Measurements from ENCODE around the gene HDGF. TPM values are rescaled to one million over a fixed set of nuclear protein-coding genes. Genes with fewer than 3 reads are reported as not detected.

HDGF gene
- total RNA-seq, 1 experiment from 2014 or later, result 325 TPM

- no peaks in the 10 kb centered on the region for H3K9me3 ChIP-seq (ENCODE audit: control insufficient read depth, insufficient read depth, low read depth, low read length)
- ATAC-seq (no peak), DNase-seq (ENCODE audit: low read depth, low spot score) (no peak)
- intact Hi-C loops (cut with micrococcal nuclease; ENCODE audit: unreplicated experiment) (no loop called here), in situ Hi-C loops (cut with HindIII; ENCODE audit: low pct_unique_long_range_greater_than_20kb, low sequenced_read_pairs) (no loop called here)
- ChIA-PET POLR2A (interaction anchor here (0.6 to 0.7 kb wide), 2 partner anchors 9 to 84 kb away, joined by 3 to 5 read pairs; partner anchors contain the start of gene PRCC), CTCF (interaction anchor here (0.7 kb wide), 1 partner anchor 82 kb away, joined by 4 read pairs; no protein-coding TSS in a partner anchor)
- peaks cover 15% of the 10 kb centered on the region for H3K4me1 ChIP-seq (ENCODE audit: control insufficient read depth, insufficient read depth, low read length)
- no TSS peak for BruUV-seq (replicated peaks)
- no peaks in the 10 kb centered on the region for H3K27me3 ChIP-seq (ENCODE audit: control insufficient read depth, insufficient read depth, low read length)
- H3K27ac ChIP-seq (ENCODE audit: low read length), result no peak overlapping the region
- TF ChIP-seq POLR2AphosphoS5 (IDR thresholded peaks at IDR 0.05; ENCODE audit: low read depth, low read length), result no peak
- TF ChIP-seq SIN3A (IDR thresholded peaks at IDR 0.05; ENCODE audit: borderline replicate concordance, insufficient read depth, low read depth, low read length), result no peak
- TF ChIP-seq CTCF (IDR thresholded peaks at IDR 0.05), result no peak
- TF ChIP-seq REST (IDR thresholded peaks at IDR 0.05; ENCODE audit: insufficient read depth in 1 of 2, low read depth in 2 of 2, low read length in 1 of 2), result no peak
- TF ChIP-seq TCF7L2 (IDR thresholded peaks at IDR 0.05; ENCODE audit: low read depth, low read length), result no peak
- no peak overlapping the region for H3K4me3 ChIP-seq (ENCODE audit: low read depth in 2 of 2, low read length in 2 of 2)
- H3K36me3 ChIP-seq (ENCODE audit: control insufficient read depth, insufficient read depth, low read length), result peaks cover 1% of the 10 kb centered on the region; the same call in 1 of the 2 replicates
These were observed 24.3 kb upstream of the HDGF start for GRCh38 chr1:156775799-156776198.

- TF ChIP-seq SIN3A (IDR thresholded peaks at IDR 0.05; ENCODE audit: borderline replicate concordance, insufficient read depth, low read depth, low read length) (no peak), POLR2AphosphoS5 (IDR thresholded peaks at IDR 0.05; ENCODE audit: low read depth, low read length) (no peak), CTCF (IDR thresholded peaks at IDR 0.05) (no peak), REST (IDR thresholded peaks at IDR 0.05; ENCODE audit: insufficient read depth in 1 of 2, low read depth in 2 of 2, low read length in 1 of 2) (no peak), TCF7L2 (IDR thresholded peaks at IDR 0.05; ENCODE audit: low read depth, low read length) (no peak)
- CTCF ChIA-PET, result interaction anchor here (1.5 kb wide), 1 partner anchor 47 kb away, joined by 3 read pairs; no protein-coding TSS in a partner anchor
- Histone ChIP-seq H3K4me3 (ENCODE audit: low read depth in 2 of 2, low read length in 2 of 2) (no peak overlapping the region), H3K9me3 (ENCODE audit: control insufficient read depth, insufficient read depth, low read depth, low read length) (no peaks in the 10 kb centered on the region), H3K27ac (ENCODE audit: low read length) (no peak overlapping the region), H3K27me3 (ENCODE audit: control insufficient read depth, insufficient read depth, low read length) (no peaks in the 10 kb centered on the region), H3K4me1 (ENCODE audit: control insufficient read depth, insufficient read depth, low read length) (peaks cover 28% of the 10 kb centered on the region), H3K36me3 (ENCODE audit: control insufficient read depth, insufficient read depth, low read length) (peaks cover 4% of the 10 kb centered on the region)
- no peak for ATAC-seq
- in situ Hi-C loops (cut with HindIII; ENCODE audit: low pct_unique_long_range_greater_than_20kb, low sequenced_read_pairs), result no loop called here
- no TSS peak for BruUV-seq (replicated peaks)
- DNase-seq (ENCODE audit: low read depth, low spot score), result no peak
- POLR2A ChIA-PET, result no interaction called here
- intact Hi-C loops (cut with micrococcal nuclease; ENCODE audit: unreplicated experiment), result no loop called here
These were observed 22.1 kb upstream of the HDGF start for GRCh38 chr1:156773607-156774006.
